ENCODE results near the gene RHD. TPM values are rescaled to one million over a fixed set of nuclear protein-coding genes. Genes with fewer than 3 reads are reported as not detected.
"Not testable (repeated sequence)": the region's sequence is repeated elsewhere in the genome, so short reads cannot be mapped to it uniquely, and the experiment has no call there.

The RHD gene
- total RNA-seq (under 1 TPM; 0.47 to 0.50 TPM), polyA plus RNA-seq (ENCODE audit: insufficient read depth, low read depth, low replicate concordance) (0.34 TPM)
- long read RNA-seq, donor 1, result 0 reads
- long read RNA-seq, donor 2, result 0 reads

GRCh38 chr1:25272238-25272637, at the start of gene RHD:
Gene RHD, plus strand, starts transcription at chr1:25272509. Its CDS starts 39 bp downstream, at chr1:25272548.
- H3K4me3 ChIP-seq; H3K36me3 ChIP-seq (ENCODE audit: low read depth, missing control alignments); intact Hi-C loops (cut with DNase I; ENCODE audit: low total_unique reads); H3K27ac ChIP-seq; H3K27me3 ChIP-seq; DNase-seq; H3K9me3 ChIP-seq; H3K4me1 ChIP-seq: not testable (repeated sequence)
- whole genome bisulfite sequencing, 2 donors, result 83 to 93% methylated on average over 8 of the region's 8 CpGs

- TF ChIP-seq POLR2A (IDR thresholded peaks at IDR 0.05) (no peak), CTCF (IDR thresholded peaks at IDR 0.05) (no peak)
- no peaks in the 10 kb centered on the region for H3K4me1 ChIP-seq
- H3K9me3 ChIP-seq, result no peaks in the 10 kb centered on the region
- no peaks in the 10 kb centered on the region for H3K27me3 ChIP-seq
- DNase-seq, result no peak
- intact Hi-C loops (cut with DNase I; ENCODE audit: low total_unique reads), result no loop called here
- 87 to 92% methylated on average over 4 of the region's 4 CpGs for WGBS, 2 donors
- H3K27ac ChIP-seq, result no peak overlapping the region
- H3K4me3 ChIP-seq, result no peak overlapping the region
- H3K36me3 ChIP-seq (ENCODE audit: low read depth, missing control alignments), result no peaks in the 10 kb centered on the region
Measured at GRCh38 chr1:25222606-25223005, 49.7 kb upstream of the RHD start.

- intact Hi-C loops (cut with DNase I; ENCODE audit: low total_unique reads), result no loop called here
- no peaks in the 10 kb centered on the region for H3K27me3 ChIP-seq
- no peak overlapping the region for H3K4me3 ChIP-seq
- H3K36me3 ChIP-seq (ENCODE audit: low read depth, missing control alignments), result no peaks in the 10 kb centered on the region
- no peaks in the 10 kb centered on the region for H3K9me3 ChIP-seq
- WGBS, 2 donors, result 82 to 88% methylated on average over 3 of the region's 3 CpGs
- H3K27ac ChIP-seq, result no peak overlapping the region
- no peak for TF ChIP-seq CTCF (IDR thresholded peaks at IDR 0.05)
- no peak for TF ChIP-seq POLR2A (IDR thresholded peaks at IDR 0.05)
- no peak for DNase-seq
- H3K4me1 ChIP-seq, result no peaks in the 10 kb centered on the region
Measured at GRCh38 chr1:25223471-25223870, 48.8 kb upstream of the RHD start.

- H3K4me1 ChIP-seq, result peaks cover 13% of the 10 kb centered on the region
- H3K36me3 ChIP-seq (ENCODE audit: low read depth, missing control alignments), result no peaks in the 10 kb centered on the region
- H3K9me3 ChIP-seq, result no peaks in the 10 kb centered on the region
- no peaks in the 10 kb centered on the region for H3K27me3 ChIP-seq
- intact Hi-C loops (cut with DNase I; ENCODE audit: low total_unique reads), result no loop called here
- no peak for TF ChIP-seq POLR2A (IDR thresholded peaks at IDR 0.05)
- no peak for TF ChIP-seq CTCF (IDR thresholded peaks at IDR 0.05)
- 0% methylated on average over 39 to 54 of the region's 54 CpGs for WGBS, 2 donors
- H3K4me3 ChIP-seq, result peak within 1 kb of the TSS; percentile 73 to 74
- H3K27ac ChIP-seq, result peak within 1 kb of the TSS; percentile 90 to 96
- DNase-seq, result peak; percentile 98
Measured at GRCh38 chr1:25232027-25232865, 40.1 kb upstream of the RHD start, which contains the start of gene SYF2. Gene SYF2, minus strand, starts transcription at chr1:25232502. Its CDS starts 35 bp downstream, at chr1:25232467.

GRCh38 chr1:25232866-25233784, 39.2 kb upstream of the RHD start:
- peak overlapping the region; percentile 90 to 96 for H3K27ac ChIP-seq
- peaks cover 13% of the 10 kb centered on the region for H3K4me1 ChIP-seq
- H3K9me3 ChIP-seq, result no peaks in the 10 kb centered on the region
- DNase-seq, result peak; percentile 95
- H3K27me3 ChIP-seq, result no peaks in the 10 kb centered on the region
- no peaks in the 10 kb centered on the region for H3K36me3 ChIP-seq (ENCODE audit: low read depth, missing control alignments)
- peak overlapping the region; percentile 73 to 74 for H3K4me3 ChIP-seq
- 12 to 23% methylated on average over 13 of the region's 13 CpGs for WGBS, 2 donors
- TF ChIP-seq POLR2A (IDR thresholded peaks at IDR 0.05) (no peak), CTCF (IDR thresholded peaks at IDR 0.05) (no peak)
- intact Hi-C loops (cut with DNase I; ENCODE audit: low total_unique reads), result no loop called here

- H3K27ac ChIP-seq; H3K27me3 ChIP-seq; DNase-seq; H3K9me3 ChIP-seq; H3K36me3 ChIP-seq (ENCODE audit: low read depth, missing control alignments); intact Hi-C loops (cut with DNase I; ENCODE audit: low total_unique reads); H3K4me3 ChIP-seq: not testable (repeated sequence)
- 96 to 97% methylated on average over 10 of the region's 10 CpGs for WGBS, 2 donors
- peaks cover 15% of the 10 kb centered on the region for H3K4me1 ChIP-seq
Measured at GRCh38 chr1:25235411-25235810, 36.9 kb upstream of the RHD start.

- whole genome bisulfite sequencing, 2 donors, result 88 to 92% methylated on average over 7 of the region's 7 CpGs
- H3K4me1 ChIP-seq, result peaks cover 19% of the 10 kb centered on the region
- intact Hi-C loops (cut with DNase I; ENCODE audit: low total_unique reads), result not testable (repeated sequence)
Measured at GRCh38 chr1:25236261-25236660, 36.0 kb upstream of the RHD start.

More at GRCh38 chr1:25236261-25236660, 36.0 kb upstream of the RHD start:
- H3K9me3 ChIP-seq; H3K27me3 ChIP-seq; DNase-seq; H3K36me3 ChIP-seq (ENCODE audit: low read depth, missing control alignments); H3K4me3 ChIP-seq; H3K27ac ChIP-seq: not testable (repeated sequence)

All from testis (tissue), 5 donors.